ENCODE results near the gene GRID2.

GRID2 gene

DNA sequence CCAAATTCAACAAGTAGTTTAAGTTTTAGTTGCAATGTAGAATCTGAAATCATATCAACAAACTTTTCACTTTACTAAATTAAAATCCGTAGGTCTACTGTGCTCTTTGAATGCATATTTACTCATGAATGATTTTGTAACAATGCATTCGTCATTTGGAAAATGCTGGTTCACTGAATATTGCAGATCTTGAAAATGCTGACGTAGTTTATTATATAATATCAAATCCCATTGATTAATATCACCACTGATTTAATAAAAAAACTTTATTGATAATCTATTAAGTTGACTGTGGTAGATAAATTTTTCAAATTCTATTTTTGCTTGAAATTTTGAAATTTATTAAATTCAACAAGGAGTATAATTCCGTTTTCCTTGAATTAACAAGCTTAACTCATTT is 540.0 kb downstream of the GRID2 start:
- TF ChIP-seq, protein P1, sequence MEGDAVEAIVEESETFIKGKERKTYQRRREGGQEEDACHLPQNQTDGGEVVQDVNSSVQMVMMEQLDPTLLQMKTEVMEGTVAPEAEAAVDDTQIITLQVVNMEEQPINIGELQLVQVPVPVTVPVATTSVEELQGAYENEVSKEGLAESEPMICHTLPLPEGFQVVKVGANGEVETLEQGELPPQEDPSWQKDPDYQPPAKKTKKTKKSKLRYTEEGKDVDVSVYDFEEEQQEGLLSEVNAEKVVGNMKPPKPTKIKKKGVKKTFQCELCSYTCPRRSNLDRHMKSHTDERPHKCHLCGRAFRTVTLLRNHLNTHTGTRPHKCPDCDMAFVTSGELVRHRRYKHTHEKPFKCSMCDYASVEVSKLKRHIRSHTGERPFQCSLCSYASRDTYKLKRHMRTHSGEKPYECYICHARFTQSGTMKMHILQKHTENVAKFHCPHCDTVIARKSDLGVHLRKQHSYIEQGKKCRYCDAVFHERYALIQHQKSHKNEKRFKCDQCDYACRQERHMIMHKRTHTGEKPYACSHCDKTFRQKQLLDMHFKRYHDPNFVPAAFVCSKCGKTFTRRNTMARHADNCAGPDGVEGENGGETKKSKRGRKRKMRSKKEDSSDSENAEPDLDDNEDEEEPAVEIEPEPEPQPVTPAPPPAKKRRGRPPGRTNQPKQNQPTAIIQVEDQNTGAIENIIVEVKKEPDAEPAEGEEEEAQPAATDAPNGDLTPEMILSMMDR (IDR thresholded peaks at IDR 0.05; ENCODE audit: low read depth, low read length, missing control alignments), result no peak
- no peak overlapping the region for H3K4me3 ChIP-seq (replicated peaks; ENCODE audit: low read depth, low read length)
- no peak for DNase-seq (ENCODE audit: extremely low read depth, low read depth)

- no peak overlapping the region for H3K4me3 ChIP-seq (replicated peaks; ENCODE audit: low read depth, low read length)
- no peak for DNase-seq (ENCODE audit: extremely low read depth, low read depth)
- TF ChIP-seq, protein P1 (IDR thresholded peaks at IDR 0.05; ENCODE audit: low read depth, low read length, missing control alignments), result no peak
These were observed 543.3 kb downstream of the GRID2 start for GRCh38 chr4:92847026-92847425.

GRCh38 chr4:92862509-92862908 is 558.7 kb downstream of the GRID2 start:
- DNase-seq (ENCODE audit: extremely low read depth, low read depth), result no peak
- TF ChIP-seq, protein P1 (IDR thresholded peaks at IDR 0.05; ENCODE audit: low read depth, low read length, missing control alignments), result no peak
- no peak overlapping the region for H3K4me3 ChIP-seq (replicated peaks; ENCODE audit: low read depth, low read length)

- TF ChIP-seq, protein P1 (IDR thresholded peaks at IDR 0.05; ENCODE audit: low read depth, low read length, missing control alignments), result no peak
- H3K4me3 ChIP-seq (replicated peaks; ENCODE audit: low read depth, low read length), result no peak overlapping the region
- no peak for DNase-seq (ENCODE audit: extremely low read depth, low read depth)
These were observed 560.3 kb downstream of the GRID2 start for GRCh38 chr4:92864096-92864495.

GRCh38 chr4:92872604-92873003 is 568.8 kb downstream of the GRID2 start:
- no peak overlapping the region for H3K4me3 ChIP-seq (replicated peaks; ENCODE audit: low read depth, low read length)
- TF ChIP-seq, protein P1 (IDR thresholded peaks at IDR 0.05; ENCODE audit: low read depth, low read length, missing control alignments), result no peak
- DNase-seq (ENCODE audit: extremely low read depth, low read depth), result no peak

GRCh38 chr4:92885632-92886031 is 581.9 kb downstream of the GRID2 start:
- TF ChIP-seq, protein P1 (IDR thresholded peaks at IDR 0.05; ENCODE audit: low read depth, low read length, missing control alignments), result no peak
- no peak overlapping the region for H3K4me3 ChIP-seq (replicated peaks; ENCODE audit: low read depth, low read length)
- DNase-seq (ENCODE audit: extremely low read depth, low read depth), result no peak

DNA sequence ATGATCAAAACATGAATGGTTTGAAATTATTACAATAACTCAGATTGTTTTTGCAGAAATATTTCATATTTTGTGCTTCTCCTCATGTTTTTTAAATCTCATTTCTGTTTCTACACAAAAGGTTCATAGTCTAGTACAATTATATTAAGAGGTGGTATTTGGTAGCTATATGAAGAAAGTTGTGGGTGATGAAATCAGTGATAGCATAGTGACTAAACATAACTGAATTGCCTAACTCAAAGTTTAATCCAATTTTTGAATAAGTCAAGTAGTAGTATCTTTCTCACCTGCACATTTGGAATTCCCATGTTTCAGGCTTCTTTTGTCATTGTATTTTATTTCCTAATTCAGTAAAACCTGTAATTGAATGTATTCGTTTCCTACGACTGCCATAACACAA is 648.7 kb downstream of the GRID2 start:
- TF ChIP-seq, protein P1 (IDR thresholded peaks at IDR 0.05; ENCODE audit: low read depth, low read length, missing control alignments), result no peak
- no peak for DNase-seq (ENCODE audit: extremely low read depth, low read depth)

More for the DNA sequence above, 648.7 kb downstream of the GRID2 start:
- H3K4me3 ChIP-seq (replicated peaks; ENCODE audit: low read depth, low read length), result no peak overlapping the region
